Measurements from ENCODE around the gene ADGRG7. TPM values are rescaled to one million over a fixed set of nuclear protein-coding genes. Genes with fewer than 3 reads are reported as not detected.
A peak's percentile ranks its signal among the peaks of the same experiment; 100 is the strongest.

Gene ADGRG7
- total RNA-seq, 4 donors from 2014 or later = 0.58 TPM; not detected in 3

GRCh38 chr3:100584101-100584660, 25.2 kb upstream of the ADGRG7 start:
- DNase-seq (no peak), ATAC-seq (no peak)
- intact Hi-C loops (cut with DNase I; ENCODE audit: low total_unique reads) = no loop called here
- in situ Hi-C loops (cut with MboI; ENCODE audit: low sequenced_read_pairs in 4 of 4) = loop anchor here (10.0 to 25.0 kb wide), 3 partner anchors 247 to 749 kb away; partner anchors contain the start of gene NIT2 (in 1 of the 4)
- no peak overlapping the region for H3K27ac ChIP-seq
- H3K36me3 ChIP-seq = no peaks in the 10 kb centered on the region
- no peaks in the 10 kb centered on the region for H3K9me3 ChIP-seq
- H3K4me3 ChIP-seq = no peak overlapping the region
- H3K4me1 ChIP-seq = no peaks in the 10 kb centered on the region
- TF ChIP-seq CTCF (IDR thresholded peaks at IDR 0.05 in 4 of 5, conservative IDR thresholded peaks at IDR 0.05 in 1 of 5) (no peak), POLR2A (IDR thresholded peaks at IDR 0.05) (no peak)
- H3K27me3 ChIP-seq = no peaks in the 10 kb centered on the region

GRCh38 chr3:100586832-100587231, 22.6 kb upstream of the ADGRG7 start:
- no peaks in the 10 kb centered on the region for H3K36me3 ChIP-seq
- H3K27me3 ChIP-seq = no peaks in the 10 kb centered on the region
- H3K9me3 ChIP-seq = no peaks in the 10 kb centered on the region
- H3K27ac ChIP-seq = no peak overlapping the region
- in situ Hi-C loops (cut with MboI; ENCODE audit: low sequenced_read_pairs in 4 of 4) = loop anchor here (5.0 to 25.0 kb wide), 4 partner anchors 125 to 752 kb away; partner anchors contain the start of gene NIT2 (in 1 of the 4)
- ATAC-seq (no peak), DNase-seq (no peak)
- intact Hi-C loops (cut with DNase I; ENCODE audit: low total_unique reads) = loop anchor here (5.0 kb wide), 1 partner anchor 270 kb away; no protein-coding TSS in a partner anchor
- no peaks in the 10 kb centered on the region for H3K4me1 ChIP-seq
- H3K4me3 ChIP-seq = no peak overlapping the region
- TF ChIP-seq POLR2A (IDR thresholded peaks at IDR 0.05) = no peak
- no peak for TF ChIP-seq CTCF (IDR thresholded peaks at IDR 0.05 in 4 of 5, conservative IDR thresholded peaks at IDR 0.05 in 1 of 5)

GRCh38 chr3:100588251-100588650, 21.1 kb upstream of the ADGRG7 start:
- intact Hi-C loops (cut with DNase I; ENCODE audit: low total_unique reads) (loop anchor here (5.0 kb wide), 1 partner anchor 271 kb away; no protein-coding TSS in a partner anchor), in situ Hi-C loops (cut with MboI; ENCODE audit: low sequenced_read_pairs in 4 of 4) (loop anchor here (5.0 to 25.0 kb wide), 4 partner anchors 126 to 753 kb away; partner anchors contain the start of gene NIT2 (in 1 of the 4))
- no peaks in the 10 kb centered on the region for H3K9me3 ChIP-seq
- no peaks in the 10 kb centered on the region for H3K4me1 ChIP-seq
- TF ChIP-seq POLR2A (IDR thresholded peaks at IDR 0.05) = no peak
- TF ChIP-seq CTCF (IDR thresholded peaks at IDR 0.05 in 4 of 5, conservative IDR thresholded peaks at IDR 0.05 in 1 of 5) = no peak
- H3K27me3 ChIP-seq = no peaks in the 10 kb centered on the region
- no peak overlapping the region for H3K4me3 ChIP-seq
- ATAC-seq = no peak
- H3K27ac ChIP-seq = no peak overlapping the region
- no peak for DNase-seq
- no peaks in the 10 kb centered on the region for H3K36me3 ChIP-seq

DNA sequence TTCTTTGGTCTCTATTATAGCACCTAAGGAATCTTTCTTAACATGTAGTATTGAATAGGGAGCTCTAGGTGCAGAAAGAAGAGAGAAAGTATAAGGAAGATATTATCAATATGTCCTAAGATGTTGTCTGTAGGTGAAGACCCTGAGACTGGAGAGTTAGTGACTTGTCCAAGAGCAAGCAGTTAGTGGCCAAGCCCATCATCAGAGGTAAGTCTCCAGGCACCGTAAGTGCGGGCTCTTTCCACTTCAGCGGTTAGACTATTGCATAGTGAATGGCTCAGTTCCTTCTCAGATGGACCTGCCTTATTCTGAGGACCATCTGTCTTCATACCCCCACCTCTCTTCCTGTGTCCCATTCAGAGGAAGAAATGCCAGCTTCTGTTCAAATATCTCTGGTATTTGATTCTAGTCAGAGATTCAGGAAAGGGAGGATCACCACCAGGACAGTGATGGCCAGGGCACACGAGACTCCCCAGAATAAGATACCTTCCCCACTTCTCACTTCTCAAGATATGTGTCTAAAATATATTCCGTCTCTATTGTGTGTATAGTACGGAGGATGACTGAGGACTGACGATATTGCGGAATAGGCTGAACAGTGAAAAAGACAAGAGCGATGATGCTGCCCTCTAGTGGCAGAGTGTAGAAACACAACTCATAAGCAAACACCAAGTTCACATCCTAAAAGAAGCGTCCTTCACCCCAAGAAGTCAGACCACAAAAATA, 19.1 kb upstream of the ADGRG7 start:
- Histone ChIP-seq H3K9me3 (no peaks in the 10 kb centered on the region), H3K4me1 (no peaks in the 10 kb centered on the region), H3K27ac (no peak overlapping the region), H3K27me3 (no peaks in the 10 kb centered on the region), H3K4me3 (peak overlapping the region in 1 of 4 donors; percentile 38), H3K36me3 (no peaks in the 10 kb centered on the region)
- peak; percentile 29 to 32 for DNase-seq
- in situ Hi-C loops (cut with MboI; ENCODE audit: low sequenced_read_pairs in 4 of 4) (loop anchor here (5.0 to 25.0 kb wide), 5 partner anchors 128 to 758 kb away; partner anchors contain the start of gene NIT2 (in 1 of the 4)), intact Hi-C loops (cut with DNase I; ENCODE audit: low total_unique reads) (loop anchor here (1.0 kb wide), 1 partner anchor 127 kb away; no protein-coding TSS in a partner anchor)
- peak; percentile 66 to 87 for ATAC-seq
- TF ChIP-seq CTCF (IDR thresholded peaks at IDR 0.05 in 4 of 5, conservative IDR thresholded peaks at IDR 0.05 in 1 of 5) (peak; percentile 72 to 88 (median 82)), POLR2A (IDR thresholded peaks at IDR 0.05) (no peak)

Data from gastrocnemius medialis (tissue), 4 donors.